NCI-H510A treated with DMSO at 0.1 percent for 48 hours (cell line): ENCODE data around the gene DGKD.

Experiments
- DNase-seq: peaks from one replicate; lab custom pipeline; 2025; lab: John Stamatoyannopoulos, UW

Gene DGKD

GRCh38 chr2:233446606-233447305 lies 92.5 kb downstream of the DGKD start:
- DNase-seq = no peak

- no peak for DNase-seq
These were observed 93.4 kb downstream of the DGKD start for GRCh38 chr2:233447506-233448219.

GRCh38 chr2:233448220-233448559 lies 93.9 kb downstream of the DGKD start:
- DNase-seq = no peak

- no peak for DNase-seq
These were observed 94.3 kb downstream of the DGKD start for GRCh38 chr2:233448575-233448974.

GRCh38 chr2:233449081-233449901 lies 95.0 kb downstream of the DGKD start:
- DNase-seq = peak; percentile 22

- DNase-seq = no peak
These were observed 95.9 kb downstream of the DGKD start for GRCh38 chr2:233449921-233450863.

- no peak for DNase-seq
These were observed 96.7 kb downstream of the DGKD start for GRCh38 chr2:233450864-233451575.

- DNase-seq = no peak
These were observed 97.7 kb downstream of the DGKD start for GRCh38 chr2:233451950-233452349.

- no peak for DNase-seq
These were observed 99.0 kb downstream of the DGKD start for GRCh38 chr2:233453111-233453915.

GRCh38 chr2:233453916-233454315 lies 99.6 kb downstream of the DGKD start:
- DNase-seq = no peak

- DNase-seq = no peak
These were observed 100.7 kb downstream of the DGKD start for GRCh38 chr2:233455006-233455405.

- no peak for DNase-seq
These were observed 101.2 kb downstream of the DGKD start for GRCh38 chr2:233455491-233455890.

GRCh38 chr2:233456111-233456510 lies 101.8 kb downstream of the DGKD start:
- no peak for DNase-seq

- no peak for DNase-seq
These were observed 102.6 kb downstream of the DGKD start for GRCh38 chr2:233456934-233457333.

- no peak for DNase-seq
These were observed 103.1 kb downstream of the DGKD start for GRCh38 chr2:233457356-233457755.

GRCh38 chr2:233458031-233458610 lies 103.8 kb downstream of the DGKD start:
- DNase-seq = no peak

GRCh38 chr2:233458826-233459225 lies 104.5 kb downstream of the DGKD start:
- no peak for DNase-seq

- DNase-seq = no peak
These were observed 105.1 kb downstream of the DGKD start for GRCh38 chr2:233459426-233459825.

- no peak for DNase-seq
These were observed 106.6 kb downstream of the DGKD start for GRCh38 chr2:233460726-233461441.
